Astrocyte (in vitro differentiated cells and primary cell): Measurements from ENCODE around the gene PMAIP1.

Experiments
- EZH2 ChIP-seq: IDR thresholded peaks from 2 replicates; pipeline ENCODE4 v1.6.1; 2012; ENCODE audit warnings: mild to moderate bottlenecking, low read length, inconsistent platforms; ENCODE audit not compliant: insufficient read depth
- TF ChIP-seq, protein P1 (sequence below): IDR thresholded peaks from 2 replicates; pipeline ENCODE4 v1.5.1; 2011; ENCODE audit warnings: low read depth, mild to moderate bottlenecking, inconsistent platforms, low read length, moderate library complexity; ENCODE audit not compliant: insufficient read depth

DNA sequence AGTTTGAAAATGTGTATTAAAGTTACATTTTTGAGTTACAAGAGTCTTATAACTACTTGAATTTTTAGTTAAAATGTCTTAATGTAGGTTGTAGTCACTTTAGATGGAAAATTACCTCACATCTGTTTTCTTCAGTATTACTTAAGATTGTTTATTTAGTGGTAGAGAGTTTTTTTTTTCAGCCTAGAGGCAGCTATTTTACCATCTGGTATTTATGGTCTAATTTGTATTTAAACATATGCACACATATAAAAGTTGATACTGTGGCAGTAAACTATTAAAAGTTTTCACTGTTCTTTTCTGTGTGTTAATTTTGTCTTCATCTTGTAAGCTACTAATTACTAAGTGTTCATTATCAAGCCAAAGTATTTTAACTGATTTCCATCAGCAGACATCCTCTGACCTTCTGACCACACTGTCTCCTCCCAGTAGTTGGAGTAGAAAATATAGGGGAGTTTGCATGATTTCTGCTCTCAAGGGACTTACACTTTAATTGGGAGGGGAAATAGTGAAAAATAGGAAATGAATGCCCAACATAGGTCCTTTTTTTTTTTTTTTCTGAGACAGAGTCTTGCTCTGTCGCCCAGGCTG lies 4.3 kb downstream of the PMAIP1 start:
- TF ChIP-seq, protein P1, sequence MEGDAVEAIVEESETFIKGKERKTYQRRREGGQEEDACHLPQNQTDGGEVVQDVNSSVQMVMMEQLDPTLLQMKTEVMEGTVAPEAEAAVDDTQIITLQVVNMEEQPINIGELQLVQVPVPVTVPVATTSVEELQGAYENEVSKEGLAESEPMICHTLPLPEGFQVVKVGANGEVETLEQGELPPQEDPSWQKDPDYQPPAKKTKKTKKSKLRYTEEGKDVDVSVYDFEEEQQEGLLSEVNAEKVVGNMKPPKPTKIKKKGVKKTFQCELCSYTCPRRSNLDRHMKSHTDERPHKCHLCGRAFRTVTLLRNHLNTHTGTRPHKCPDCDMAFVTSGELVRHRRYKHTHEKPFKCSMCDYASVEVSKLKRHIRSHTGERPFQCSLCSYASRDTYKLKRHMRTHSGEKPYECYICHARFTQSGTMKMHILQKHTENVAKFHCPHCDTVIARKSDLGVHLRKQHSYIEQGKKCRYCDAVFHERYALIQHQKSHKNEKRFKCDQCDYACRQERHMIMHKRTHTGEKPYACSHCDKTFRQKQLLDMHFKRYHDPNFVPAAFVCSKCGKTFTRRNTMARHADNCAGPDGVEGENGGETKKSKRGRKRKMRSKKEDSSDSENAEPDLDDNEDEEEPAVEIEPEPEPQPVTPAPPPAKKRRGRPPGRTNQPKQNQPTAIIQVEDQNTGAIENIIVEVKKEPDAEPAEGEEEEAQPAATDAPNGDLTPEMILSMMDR, result no peak
- TF ChIP-seq EZH2, result no peak
